ENCODE measurements around the gene LRRTM4. TPM values are rescaled to one million over a fixed set of nuclear protein-coding genes. Genes with fewer than 3 reads are reported as not detected.

The LRRTM4 gene
- total RNA-seq, 1 donor from 2014 or later = not detected

- H3K36me3 Mint-ChIP-seq (ENCODE audit: unreplicated experiment) = no peaks in the 10 kb centered on the region
- no peak for DNase-seq (ENCODE audit: extremely low spot score, unreplicated experiment)
- no peaks in the 10 kb centered on the region for H3K27me3 Mint-ChIP-seq (ENCODE audit: unreplicated experiment)
- no peak overlapping the region for H3K27ac Mint-ChIP-seq (ENCODE audit: unreplicated experiment)
- H3K9me3 Mint-ChIP-seq (ENCODE audit: unreplicated experiment) = peaks cover 15% of the 10 kb centered on the region
- H3K4me3 Mint-ChIP-seq (ENCODE audit: unreplicated experiment) = no peak overlapping the region
- TF ChIP-seq, protein P1, sequence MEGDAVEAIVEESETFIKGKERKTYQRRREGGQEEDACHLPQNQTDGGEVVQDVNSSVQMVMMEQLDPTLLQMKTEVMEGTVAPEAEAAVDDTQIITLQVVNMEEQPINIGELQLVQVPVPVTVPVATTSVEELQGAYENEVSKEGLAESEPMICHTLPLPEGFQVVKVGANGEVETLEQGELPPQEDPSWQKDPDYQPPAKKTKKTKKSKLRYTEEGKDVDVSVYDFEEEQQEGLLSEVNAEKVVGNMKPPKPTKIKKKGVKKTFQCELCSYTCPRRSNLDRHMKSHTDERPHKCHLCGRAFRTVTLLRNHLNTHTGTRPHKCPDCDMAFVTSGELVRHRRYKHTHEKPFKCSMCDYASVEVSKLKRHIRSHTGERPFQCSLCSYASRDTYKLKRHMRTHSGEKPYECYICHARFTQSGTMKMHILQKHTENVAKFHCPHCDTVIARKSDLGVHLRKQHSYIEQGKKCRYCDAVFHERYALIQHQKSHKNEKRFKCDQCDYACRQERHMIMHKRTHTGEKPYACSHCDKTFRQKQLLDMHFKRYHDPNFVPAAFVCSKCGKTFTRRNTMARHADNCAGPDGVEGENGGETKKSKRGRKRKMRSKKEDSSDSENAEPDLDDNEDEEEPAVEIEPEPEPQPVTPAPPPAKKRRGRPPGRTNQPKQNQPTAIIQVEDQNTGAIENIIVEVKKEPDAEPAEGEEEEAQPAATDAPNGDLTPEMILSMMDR (IDR thresholded peaks at IDR 0.05) = no peak
- H3K4me1 Mint-ChIP-seq (ENCODE audit: unreplicated experiment) = no peaks in the 10 kb centered on the region
These were observed 30.8 kb upstream of the LRRTM4 start for GRCh38 chr2:77552956-77553355.

DNA sequence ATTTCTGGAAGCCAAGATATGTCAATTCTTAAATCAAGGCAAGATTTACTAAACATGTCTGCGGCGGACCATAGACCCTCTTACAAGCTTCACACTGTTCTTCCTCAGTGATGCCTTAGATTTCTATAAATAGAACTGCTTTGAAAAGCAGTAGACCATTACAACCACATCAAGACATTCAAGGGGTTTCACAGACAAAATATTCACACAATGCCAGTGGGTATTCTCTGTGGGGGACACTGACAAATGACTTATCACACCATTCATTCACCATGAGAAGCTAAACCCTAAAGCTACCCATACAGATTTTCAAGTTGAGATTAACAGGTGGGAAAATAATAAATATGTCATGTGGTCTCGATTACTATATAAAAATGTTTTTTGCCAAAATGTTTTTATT is 15.9 kb upstream of the LRRTM4 start:
- DNase-seq (ENCODE audit: extremely low spot score, unreplicated experiment) = no peak
- Mint-ChIP-seq H3K27ac (ENCODE audit: unreplicated experiment) (no peak overlapping the region), H3K27me3 (ENCODE audit: unreplicated experiment) (no peaks in the 10 kb centered on the region), H3K36me3 (ENCODE audit: unreplicated experiment) (no peaks in the 10 kb centered on the region), H3K9me3 (ENCODE audit: unreplicated experiment) (peaks cover 16% of the 10 kb centered on the region), H3K4me3 (ENCODE audit: unreplicated experiment) (no peak overlapping the region), H3K4me1 (ENCODE audit: unreplicated experiment) (no peaks in the 10 kb centered on the region)
- TF ChIP-seq, protein P1 (IDR thresholded peaks at IDR 0.05) = no peak

GRCh38 chr2:77522888-77523287 is 712 bp upstream of the LRRTM4 start:
- Mint-ChIP-seq H3K36me3 (ENCODE audit: unreplicated experiment) (no peaks in the 10 kb centered on the region), H3K9me3 (ENCODE audit: unreplicated experiment) (no peaks in the 10 kb centered on the region), H3K27ac (ENCODE audit: unreplicated experiment) (no peak overlapping the region), H3K4me1 (ENCODE audit: unreplicated experiment) (no peaks in the 10 kb centered on the region), H3K4me3 (ENCODE audit: unreplicated experiment) (no peak overlapping the region), H3K27me3 (ENCODE audit: unreplicated experiment) (no peaks in the 10 kb centered on the region)
- DNase-seq (ENCODE audit: extremely low spot score, unreplicated experiment) = no peak
- TF ChIP-seq, protein P1 (IDR thresholded peaks at IDR 0.05) = no peak

- no peak for DNase-seq (ENCODE audit: extremely low spot score, unreplicated experiment)
- H3K36me3 Mint-ChIP-seq (ENCODE audit: unreplicated experiment) = no peaks in the 10 kb centered on the region
- H3K4me3 Mint-ChIP-seq (ENCODE audit: unreplicated experiment) = no peak overlapping the region
- no peaks in the 10 kb centered on the region for H3K4me1 Mint-ChIP-seq (ENCODE audit: unreplicated experiment)
- TF ChIP-seq, protein P1 (IDR thresholded peaks at IDR 0.05) = no peak
- no peaks in the 10 kb centered on the region for H3K9me3 Mint-ChIP-seq (ENCODE audit: unreplicated experiment)
- H3K27ac Mint-ChIP-seq (ENCODE audit: unreplicated experiment) = no peak overlapping the region
- H3K27me3 Mint-ChIP-seq (ENCODE audit: unreplicated experiment) = no peaks in the 10 kb centered on the region
These were observed 656 bp downstream of the LRRTM4 start for GRCh38 chr2:77521548-77521891.

GRCh38 chr2:77520641-77521547 is 1.3 kb downstream of the LRRTM4 start:
- H3K9me3 Mint-ChIP-seq (ENCODE audit: unreplicated experiment) = no peaks in the 10 kb centered on the region
- H3K4me1 Mint-ChIP-seq (ENCODE audit: unreplicated experiment) = no peaks in the 10 kb centered on the region
- DNase-seq (ENCODE audit: extremely low spot score, unreplicated experiment) = no peak
- no peaks in the 10 kb centered on the region for H3K27me3 Mint-ChIP-seq (ENCODE audit: unreplicated experiment)
- TF ChIP-seq, protein P1 (IDR thresholded peaks at IDR 0.05) = no peak
- no peak overlapping the region for H3K4me3 Mint-ChIP-seq (ENCODE audit: unreplicated experiment)
- H3K36me3 Mint-ChIP-seq (ENCODE audit: unreplicated experiment) = no peaks in the 10 kb centered on the region
- H3K27ac Mint-ChIP-seq (ENCODE audit: unreplicated experiment) = no peak overlapping the region

Measured in osteocyte (in vitro differentiated cells).